HepG2 (cell line): Measurements from ENCODE around the gene RNASE8. TPM values are rescaled to one million over a fixed set of nuclear protein-coding genes. Genes with fewer than 3 reads are reported as not detected.

ENCODE experiments used
- BCL6 ChIP-seq: IDR thresholded peaks from 2 replicates; pipeline ENCODE4 v1.6.1; 2016; ENCODE audit warnings: missing genetic modification reagents, missing compliant biosample characterization
- CBFB ChIP-seq: sonication (generic); formaldehyde crosslinking; IDR thresholded peaks from 2 replicates; pipeline ENCODE4 v1.4.0; 2020; ENCODE audit warnings: missing genetic modification reagents
- FOXK1 ChIP-seq: sonication (generic); formaldehyde crosslinking; IDR thresholded peaks from 2 replicates; pipeline ENCODE4 v1.4.0; 2020; ENCODE audit warnings: low read depth, missing genetic modification reagents, borderline replicate concordance
- GLI4 ChIP-seq: sonication (generic); formaldehyde crosslinking; IDR thresholded peaks from 2 replicates; pipeline ENCODE4 v1.5.1; 2020; ENCODE audit warnings: missing genetic modification reagents, mild to moderate bottlenecking, moderate library complexity, borderline replicate concordance
- MEIS1 ChIP-seq: sonication (generic); formaldehyde crosslinking; IDR thresholded peaks from 2 replicates; pipeline ENCODE4 v1.9.0; 2021; ENCODE audit warnings: mild to moderate bottlenecking, missing genetic modification reagents, moderate library complexity, borderline replicate concordance
- NFIB ChIP-seq: sonication (generic); formaldehyde crosslinking; IDR thresholded peaks from 2 replicates; pipeline ENCODE4 v1.9.0; 2021; ENCODE audit warnings: missing genetic modification reagents, mild to moderate bottlenecking, borderline replicate concordance
- RBFOX2 ChIP-seq: fragments of 200-400 bp; formaldehyde crosslinking; IDR thresholded peaks from 2 replicates; pipeline ENCODE4 v1.6.1; 2017; ENCODE audit warnings: low read depth, mild to moderate bottlenecking, low read length
- RNF219 ChIP-seq: sonication (generic); formaldehyde crosslinking; IDR thresholded peaks from 2 replicates; pipeline ENCODE4 v1.5.0; 2020; ENCODE audit warnings: mild to moderate bottlenecking, missing genetic modification reagents
- SYNCRIP ChIP-seq: fragments of 200-400 bp; formaldehyde crosslinking; IDR thresholded peaks from 2 replicates; pipeline ENCODE4 v1.6.1; 2018; ENCODE audit warnings: mild to moderate bottlenecking, low read depth, low read length; ENCODE audit not compliant: insufficient read depth
- THAP11 ChIP-seq: IDR thresholded peaks from 2 replicates; pipeline ENCODE4 v1.6.1; 2016; ENCODE audit warnings: missing biosample characterization, missing genetic modification reagents
- YEATS4 ChIP-seq: sonication (generic); formaldehyde crosslinking; IDR thresholded peaks from 2 replicates; pipeline ENCODE4 v1.4.0; 2020; ENCODE audit warnings: missing genetic modification reagents, borderline replicate concordance
- ZNF430 ChIP-seq: sonication (generic); formaldehyde crosslinking; IDR thresholded peaks from 2 replicates; pipeline ENCODE4 v1.9.0; 2021; ENCODE audit warnings: mild to moderate bottlenecking, missing genetic modification reagents
- ZNF513 ChIP-seq: sonication (generic); formaldehyde crosslinking; conservative IDR thresholded peaks from 2 replicates; pipeline ENCODE4 v1.5.0; 2020; ENCODE audit warnings: missing genetic modification reagents
- ZNF773 ChIP-seq: sonication (generic); formaldehyde crosslinking; IDR thresholded peaks from 2 replicates; pipeline ENCODE4 v1.4.0; 2020; ENCODE audit warnings: missing genetic modification reagents, borderline replicate concordance
- ZNF790 ChIP-seq: sonication (generic); formaldehyde crosslinking; IDR thresholded peaks from 2 replicates; pipeline ENCODE4 v1.8.0; 2022; ENCODE audit warnings: missing genetic modification reagents, mild to moderate bottlenecking, borderline replicate concordance
- ZZZ3 ChIP-seq: sonication (generic); formaldehyde crosslinking; IDR thresholded peaks from 2 replicates; pipeline ENCODE4 v1.4.0; 2020; ENCODE audit warnings: missing genetic modification reagents, mild to moderate bottlenecking, borderline replicate concordance
- polyA plus RNA-seq, 8 experiments: library from polyadenylated mRNA; depleted of rRNA in 3 of 8; stranded (reverse) in 7 of 8; unstranded in 1 of 8; fragments of >200 nt; fragmentation: Illumina TruSeq in 4 of 8; extraction: Trizol in 4 of 8; gene quantifications; 2 replicates each; pipeline versions ENCODE4 v1.2.1 to v1.2.3, GENCODE V29; 2011 to 2016; ENCODE audit warnings: low read depth in 4 of 8, missing spikeins in 1 of 8, mixed read lengths in 1 of 8; ENCODE audit not compliant: insufficient read depth in 1 of 8
- total RNA-seq, 5 experiments: library from RNA; depleted of rRNA; stranded (reverse); fragments of >200 nt; fragmentation: Illumina TruSeq; extraction: Trizol; gene quantifications; 2 replicates each; pipeline ENCODE4 v1.2.3, GENCODE V29; 2016; ENCODE audit warnings: low read depth in 1 of 5
- TF ChIP-seq, protein P1 (sequence below): sonication (generic); formaldehyde crosslinking; conservative IDR thresholded peaks from 2 replicates; pipeline ENCODE4 v1.4.0; 2020; ENCODE audit warnings: missing genetic modification reagents
- TF ChIP-seq, protein P2 (sequence below): sonication (generic); formaldehyde crosslinking; IDR thresholded peaks from 2 replicates; pipeline ENCODE4 v1.4.0; 2020; ENCODE audit warnings: missing genetic modification reagents
- TF ChIP-seq, protein P3 (sequence below): IDR thresholded peaks from 2 replicates; pipeline ENCODE4 v1.6.1; 2016; ENCODE audit warnings: control low read depth

The RNASE8 gene
- total and polyA plus RNA-seq, 2 of the 13 experiments (the other 11 are each of a cell fraction or from before 2014, with no cell fraction given) = not detected

DNA sequence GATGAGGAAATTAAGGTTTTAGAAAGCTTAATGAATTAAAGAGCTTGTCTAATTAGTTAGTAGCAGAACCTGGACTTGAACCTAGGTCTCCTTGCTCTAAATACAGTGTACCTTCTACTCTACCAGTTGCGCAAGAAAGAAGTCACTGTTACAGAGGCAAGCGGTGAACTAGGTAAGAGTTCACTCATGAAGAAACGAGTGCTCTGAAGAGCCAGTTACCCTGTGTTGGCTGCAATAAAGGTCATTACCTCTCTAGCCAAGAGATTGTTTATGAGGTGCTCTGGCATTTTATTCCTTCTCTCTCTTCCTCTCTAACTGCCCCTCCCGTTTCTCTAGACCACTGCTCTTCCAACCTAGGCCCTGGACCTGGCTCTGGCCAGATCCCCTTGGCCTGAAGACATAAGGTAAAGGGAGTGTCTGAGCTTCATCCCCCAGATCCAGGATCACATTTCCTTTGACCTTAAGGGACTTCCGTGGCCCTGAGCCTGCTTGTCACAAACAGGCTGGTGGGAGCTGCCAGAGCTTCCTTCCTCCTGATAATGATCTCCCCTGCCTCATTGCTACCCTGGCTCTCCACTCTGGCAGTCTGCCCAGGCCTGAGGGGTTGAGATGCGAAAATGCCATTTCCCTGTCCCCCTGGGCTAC is 13.5 kb upstream of the RNASE8 start (continued):
- TF ChIP-seq ZNF513 (CRISPR knock-in tag) (no peak), FOXK1 (CRISPR knock-in tag) (peak; percentile 63; the same call in 1 of the 2 replicates), ZNF773 (CRISPR knock-in tag) (no peak), BCL6 (CRISPR knock-in tag) (peak; percentile 63), ZNF790 (CRISPR knock-in tag) (no peak), RNF219 (CRISPR knock-in tag) (no peak), RBFOX2 (no peak), ZNF430 (CRISPR knock-in tag) (peak; percentile 62; the same call in 1 of the 2 replicates), GLI4 (CRISPR knock-in tag) (no peak), ZZZ3 (CRISPR knock-in tag) (no peak), CBFB (CRISPR knock-in tag) (no peak), YEATS4 (CRISPR knock-in tag) (no peak; the same call in 1 of the 2 replicates), THAP11 (CRISPR knock-in tag) (peak; percentile 66; the same call in 1 of the 2 replicates), MEIS1 (CRISPR knock-in tag) (no peak), SYNCRIP (no peak), NFIB (no peak)
- TF ChIP-seq, protein P1, sequence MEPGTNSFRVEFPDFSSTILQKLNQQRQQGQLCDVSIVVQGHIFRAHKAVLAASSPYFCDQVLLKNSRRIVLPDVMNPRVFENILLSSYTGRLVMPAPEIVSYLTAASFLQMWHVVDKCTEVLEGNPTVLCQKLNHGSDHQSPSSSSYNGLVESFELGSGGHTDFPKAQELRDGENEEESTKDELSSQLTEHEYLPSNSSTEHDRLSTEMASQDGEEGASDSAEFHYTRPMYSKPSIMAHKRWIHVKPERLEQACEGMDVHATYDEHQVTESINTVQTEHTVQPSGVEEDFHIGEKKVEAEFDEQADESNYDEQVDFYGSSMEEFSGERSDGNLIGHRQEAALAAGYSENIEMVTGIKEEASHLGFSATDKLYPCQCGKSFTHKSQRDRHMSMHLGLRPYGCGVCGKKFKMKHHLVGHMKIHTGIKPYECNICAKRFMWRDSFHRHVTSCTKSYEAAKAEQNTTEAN (CRISPR knock-in tag) = 0 out of 2 replicates have a peak, but pooled peaks have one; percentile 15
- TF ChIP-seq, protein P2, sequence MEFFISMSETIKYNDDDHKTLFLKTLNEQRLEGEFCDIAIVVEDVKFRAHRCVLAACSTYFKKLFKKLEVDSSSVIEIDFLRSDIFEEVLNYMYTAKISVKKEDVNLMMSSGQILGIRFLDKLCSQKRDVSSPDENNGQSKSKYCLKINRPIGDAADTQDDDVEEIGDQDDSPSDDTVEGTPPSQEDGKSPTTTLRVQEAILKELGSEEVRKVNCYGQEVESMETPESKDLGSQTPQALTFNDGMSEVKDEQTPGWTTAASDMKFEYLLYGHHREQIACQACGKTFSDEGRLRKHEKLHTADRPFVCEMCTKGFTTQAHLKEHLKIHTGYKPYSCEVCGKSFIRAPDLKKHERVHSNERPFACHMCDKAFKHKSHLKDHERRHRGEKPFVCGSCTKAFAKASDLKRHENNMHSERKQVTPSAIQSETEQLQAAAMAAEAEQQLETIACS (CRISPR knock-in tag) = no peak
- TF ChIP-seq, protein P3, sequence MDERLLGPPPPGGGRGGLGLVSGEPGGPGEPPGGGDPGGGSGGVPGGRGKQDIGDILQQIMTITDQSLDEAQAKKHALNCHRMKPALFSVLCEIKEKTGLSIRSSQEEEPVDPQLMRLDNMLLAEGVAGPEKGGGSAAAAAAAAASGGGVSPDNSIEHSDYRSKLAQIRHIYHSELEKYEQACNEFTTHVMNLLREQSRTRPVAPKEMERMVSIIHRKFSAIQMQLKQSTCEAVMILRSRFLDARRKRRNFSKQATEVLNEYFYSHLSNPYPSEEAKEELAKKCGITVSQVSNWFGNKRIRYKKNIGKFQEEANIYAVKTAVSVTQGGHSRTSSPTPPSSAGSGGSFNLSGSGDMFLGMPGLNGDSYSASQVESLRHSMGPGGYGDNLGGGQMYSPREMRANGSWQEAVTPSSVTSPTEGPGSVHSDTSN (CRISPR knock-in tag) = no peak
